Activated naive CD8-positive, alpha-beta T cell (primary cell): ENCODE results near the gene GCLC.

Experiments used
- H3K27ac Mint-ChIP-seq: one replicate; pipeline ENCODE4 v1.8.0; 2021; ENCODE audit warnings: mixed read lengths
- H3K27me3 Mint-ChIP-seq: one replicate; pipeline ENCODE4 v1.8.0; 2021; ENCODE audit warnings: mixed read lengths
- H3K36me3 Mint-ChIP-seq: one replicate; pipeline ENCODE4 v1.8.0; 2021; ENCODE audit warnings: mixed read lengths
- H3K4me1 Mint-ChIP-seq: one replicate; pipeline ENCODE4 v1.8.0; 2021; ENCODE audit warnings: low read depth, mixed read lengths
- H3K4me3 Mint-ChIP-seq: one replicate; pipeline ENCODE4 v1.8.0; 2021; ENCODE audit warnings: mild to moderate bottlenecking, mixed read lengths
- H3K9me3 Mint-ChIP-seq: one replicate; pipeline ENCODE4 v1.8.0; 2021; ENCODE audit warnings: low read depth, mixed read lengths

GCLC gene

GRCh38 chr6:53541900-53542299 lies 3.0 kb downstream of the GCLC start:
- Mint-ChIP-seq H3K4me1 (peaks cover 61% of the 10 kb centered on the region), H3K36me3 (peaks cover 11% of the 10 kb centered on the region), H3K27me3 (no peaks in the 10 kb centered on the region), H3K27ac (no peak overlapping the region), H3K4me3 (peak overlapping the region; percentile 54), H3K9me3 (no peaks in the 10 kb centered on the region)

- Mint-ChIP-seq H3K36me3 (peaks cover 14% of the 10 kb centered on the region), H3K27ac (no peak overlapping the region)
Observed at GRCh38 chr6:53540129-53540692, 4.7 kb downstream of the GCLC start.

GRCh38 chr6:53539561-53539960 lies 5.3 kb downstream of the GCLC start:
- Mint-ChIP-seq H3K27ac (no peak overlapping the region), H3K4me3 (no peak overlapping the region), H3K4me1 (peaks cover 54% of the 10 kb centered on the region), H3K36me3 (peaks cover 14% of the 10 kb centered on the region), H3K9me3 (no peaks in the 10 kb centered on the region), H3K27me3 (no peaks in the 10 kb centered on the region)

More at GRCh38 chr6:53540129-53540692, 4.7 kb downstream of the GCLC start:
- peaks cover 57% of the 10 kb centered on the region for H3K4me1 Mint-ChIP-seq
- no peaks in the 10 kb centered on the region for H3K9me3 Mint-ChIP-seq
- H3K4me3 Mint-ChIP-seq = peak overlapping the region; percentile 28
- no peaks in the 10 kb centered on the region for H3K27me3 Mint-ChIP-seq

- Mint-ChIP-seq H3K36me3 (peaks cover 9% of the 10 kb centered on the region), H3K4me1 (peaks cover 56% of the 10 kb centered on the region), H3K27me3 (no peaks in the 10 kb centered on the region), H3K9me3 (no peaks in the 10 kb centered on the region), H3K4me3 (no peak overlapping the region), H3K27ac (no peak overlapping the region)
Observed at GRCh38 chr6:53536561-53536960, 8.3 kb downstream of the GCLC start.

- peaks cover 47% of the 10 kb centered on the region for H3K4me1 Mint-ChIP-seq
- no peaks in the 10 kb centered on the region for H3K27me3 Mint-ChIP-seq
- H3K4me3 Mint-ChIP-seq = no peak overlapping the region
- no peaks in the 10 kb centered on the region for H3K9me3 Mint-ChIP-seq
- H3K27ac Mint-ChIP-seq = no peak overlapping the region
- H3K36me3 Mint-ChIP-seq = peaks cover 5% of the 10 kb centered on the region
Observed at GRCh38 chr6:53532942-53533341, 12.0 kb downstream of the GCLC start.

- Mint-ChIP-seq H3K4me1 (peaks cover 49% of the 10 kb centered on the region), H3K9me3 (no peaks in the 10 kb centered on the region), H3K4me3 (no peak overlapping the region)
Observed at GRCh38 chr6:53532061-53532797, 12.7 kb downstream of the GCLC start.

GRCh38 chr6:53530780-53531386 lies 14.0 kb downstream of the GCLC start:
- Mint-ChIP-seq H3K36me3 (peaks cover 5% of the 10 kb centered on the region), H3K27ac (no peak overlapping the region), H3K4me3 (no peak overlapping the region), H3K27me3 (no peaks in the 10 kb centered on the region), H3K4me1 (peaks cover 44% of the 10 kb centered on the region), H3K9me3 (no peaks in the 10 kb centered on the region)

More at GRCh38 chr6:53532061-53532797, 12.7 kb downstream of the GCLC start:
- peaks cover 5% of the 10 kb centered on the region for H3K36me3 Mint-ChIP-seq
- H3K27ac Mint-ChIP-seq = no peak overlapping the region
- no peaks in the 10 kb centered on the region for H3K27me3 Mint-ChIP-seq

GRCh38 chr6:53530346-53530745 lies 14.6 kb downstream of the GCLC start:
- Mint-ChIP-seq H3K9me3 (no peaks in the 10 kb centered on the region), H3K4me1 (peaks cover 41% of the 10 kb centered on the region), H3K27ac (no peak overlapping the region)

GRCh38 chr6:53529324-53530036 lies 15.4 kb downstream of the GCLC start:
- Mint-ChIP-seq H3K4me1 (peaks cover 39% of the 10 kb centered on the region), H3K9me3 (no peaks in the 10 kb centered on the region), H3K4me3 (no peak overlapping the region), H3K36me3 (peaks cover 2% of the 10 kb centered on the region), H3K27ac (no peak overlapping the region), H3K27me3 (no peaks in the 10 kb centered on the region)

More at GRCh38 chr6:53530346-53530745, 14.6 kb downstream of the GCLC start:
- H3K27me3 Mint-ChIP-seq = no peaks in the 10 kb centered on the region
- H3K4me3 Mint-ChIP-seq = no peak overlapping the region
- peaks cover 2% of the 10 kb centered on the region for H3K36me3 Mint-ChIP-seq

GRCh38 chr6:53528107-53528506 lies 16.8 kb downstream of the GCLC start:
- Mint-ChIP-seq H3K9me3 (no peaks in the 10 kb centered on the region), H3K4me3 (no peak overlapping the region), H3K36me3 (peaks cover 2% of the 10 kb centered on the region), H3K4me1 (peaks cover 34% of the 10 kb centered on the region), H3K27ac (no peak overlapping the region), H3K27me3 (no peaks in the 10 kb centered on the region)

GRCh38 chr6:53527249-53527765 lies 17.6 kb downstream of the GCLC start:
- H3K27ac Mint-ChIP-seq = no peak overlapping the region
- peaks cover 2% of the 10 kb centered on the region for H3K36me3 Mint-ChIP-seq
- no peaks in the 10 kb centered on the region for H3K9me3 Mint-ChIP-seq

GRCh38 chr6:53526000-53526399 lies 18.9 kb downstream of the GCLC start:
- Mint-ChIP-seq H3K4me3 (no peak overlapping the region), H3K4me1 (peaks cover 12% of the 10 kb centered on the region), H3K9me3 (no peaks in the 10 kb centered on the region), H3K36me3 (peaks cover under 1% of the 10 kb centered on the region), H3K27me3 (no peaks in the 10 kb centered on the region), H3K27ac (no peak overlapping the region)

More at GRCh38 chr6:53527249-53527765, 17.6 kb downstream of the GCLC start:
- Mint-ChIP-seq H3K4me1 (peaks cover 26% of the 10 kb centered on the region), H3K4me3 (no peak overlapping the region), H3K27me3 (no peaks in the 10 kb centered on the region)

- H3K4me3 Mint-ChIP-seq = no peak overlapping the region
- H3K27ac Mint-ChIP-seq = no peak overlapping the region
- H3K9me3 Mint-ChIP-seq = no peaks in the 10 kb centered on the region
- no peaks in the 10 kb centered on the region for H3K27me3 Mint-ChIP-seq
- H3K36me3 Mint-ChIP-seq = peaks cover 4% of the 10 kb centered on the region
- H3K4me1 Mint-ChIP-seq = peaks cover 9% of the 10 kb centered on the region
Observed at GRCh38 chr6:53524455-53524815, 20.5 kb downstream of the GCLC start.

GRCh38 chr6:53523511-53524454 lies 21.1 kb downstream of the GCLC start:
- Mint-ChIP-seq H3K4me3 (no peak overlapping the region), H3K27ac (no peak overlapping the region), H3K27me3 (no peaks in the 10 kb centered on the region), H3K9me3 (no peaks in the 10 kb centered on the region), H3K4me1 (peaks cover 6% of the 10 kb centered on the region), H3K36me3 (peaks cover 7% of the 10 kb centered on the region)
